Activated T-helper 9 cell treated with anti-CD3 and anti-CD28 coated beads, Interleukin-2, amount 50 U/mL, for 16 hours (primary cell): Measurements from ENCODE around the gene KRT83.
A peak's percentile ranks its signal among the peaks of the same experiment; 100 is the strongest.
"Not testable (repeated sequence)": the region's sequence is repeated elsewhere in the genome, so short reads cannot be mapped to it uniquely, and the experiment has no call there.

Experiments used
- DNase-seq: peaks from one replicate; pipeline ENCODE4 v3.0.0-alpha.2; 2020; ENCODE audit warnings: low read depth

KRT83 gene

GRCh38 chr12:52286857-52287785 lies 34.1 kb downstream of the KRT83 start:
- not testable (repeated sequence) for DNase-seq

DNA sequence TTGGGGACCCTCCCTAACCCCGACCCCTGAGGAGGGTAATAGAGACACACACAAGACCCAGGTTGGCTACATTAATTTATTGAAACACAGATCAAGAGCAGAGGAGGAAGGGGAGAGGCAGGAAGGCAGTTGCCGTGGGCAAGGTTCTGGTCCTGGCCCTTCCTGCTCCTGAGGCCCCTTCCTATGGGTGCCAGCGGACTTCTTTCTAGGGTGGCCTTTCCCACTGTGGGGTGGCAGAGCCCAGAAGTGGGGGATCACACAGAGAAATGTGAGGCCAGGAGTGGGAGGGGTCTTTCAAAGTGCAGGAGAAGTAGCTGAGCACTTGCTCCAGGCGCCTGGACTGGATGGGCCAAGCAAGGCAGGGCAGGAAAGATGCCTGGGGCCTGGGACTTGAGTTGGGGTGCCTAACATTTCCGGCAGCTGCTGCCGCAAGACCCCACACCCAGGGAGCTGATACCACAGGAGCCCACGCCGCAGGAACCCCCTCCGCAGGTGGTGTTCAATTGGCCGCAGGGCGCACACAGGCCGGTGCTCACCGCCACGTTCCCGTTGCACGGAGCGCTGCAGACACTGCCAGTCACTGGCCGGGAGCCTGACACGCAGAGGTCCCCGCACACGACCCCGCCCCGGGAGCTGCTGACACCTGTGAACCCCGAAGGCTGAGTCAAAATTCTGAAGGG lies 35.2 kb downstream of the KRT83 start:
- no peak for DNase-seq

DNA sequence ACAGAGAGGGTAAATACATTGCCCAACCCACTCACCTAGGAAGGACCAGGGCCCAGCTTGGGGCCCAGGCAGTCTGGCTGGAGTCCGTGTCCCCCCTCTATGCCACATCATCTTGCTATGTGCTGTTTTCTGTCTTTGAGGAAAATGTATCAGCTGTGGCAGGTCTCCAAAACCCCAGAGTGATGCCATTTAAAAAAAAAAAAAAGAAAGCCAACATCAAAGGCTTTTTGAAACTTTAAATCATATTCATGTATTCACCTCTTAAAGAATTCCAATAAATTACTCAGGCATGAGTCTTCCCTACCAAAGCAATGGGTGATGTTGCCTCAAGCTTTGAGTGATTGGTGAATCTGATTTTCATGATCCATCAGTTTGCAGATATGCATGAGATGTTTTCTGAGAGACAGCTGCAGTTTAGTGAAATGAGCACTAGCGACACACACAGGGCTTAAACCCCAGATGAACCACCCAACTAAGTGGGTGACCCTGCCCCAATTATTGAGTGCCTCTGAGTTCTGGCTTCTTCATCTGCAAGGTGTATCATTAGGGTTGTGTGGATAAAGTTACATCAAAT lies 35.9 kb downstream of the KRT83 start:
- no peak for DNase-seq

GRCh38 chr12:52284562-52285171 lies 36.5 kb downstream of the KRT83 start:
- DNase-seq, result no peak

GRCh38 chr12:52280796-52281560 lies 40.2 kb downstream of the KRT83 start:
- DNase-seq, result no peak

- DNase-seq, result no peak
These were observed 40.8 kb downstream of the KRT83 start for GRCh38 chr12:52280319-52280795.

DNA sequence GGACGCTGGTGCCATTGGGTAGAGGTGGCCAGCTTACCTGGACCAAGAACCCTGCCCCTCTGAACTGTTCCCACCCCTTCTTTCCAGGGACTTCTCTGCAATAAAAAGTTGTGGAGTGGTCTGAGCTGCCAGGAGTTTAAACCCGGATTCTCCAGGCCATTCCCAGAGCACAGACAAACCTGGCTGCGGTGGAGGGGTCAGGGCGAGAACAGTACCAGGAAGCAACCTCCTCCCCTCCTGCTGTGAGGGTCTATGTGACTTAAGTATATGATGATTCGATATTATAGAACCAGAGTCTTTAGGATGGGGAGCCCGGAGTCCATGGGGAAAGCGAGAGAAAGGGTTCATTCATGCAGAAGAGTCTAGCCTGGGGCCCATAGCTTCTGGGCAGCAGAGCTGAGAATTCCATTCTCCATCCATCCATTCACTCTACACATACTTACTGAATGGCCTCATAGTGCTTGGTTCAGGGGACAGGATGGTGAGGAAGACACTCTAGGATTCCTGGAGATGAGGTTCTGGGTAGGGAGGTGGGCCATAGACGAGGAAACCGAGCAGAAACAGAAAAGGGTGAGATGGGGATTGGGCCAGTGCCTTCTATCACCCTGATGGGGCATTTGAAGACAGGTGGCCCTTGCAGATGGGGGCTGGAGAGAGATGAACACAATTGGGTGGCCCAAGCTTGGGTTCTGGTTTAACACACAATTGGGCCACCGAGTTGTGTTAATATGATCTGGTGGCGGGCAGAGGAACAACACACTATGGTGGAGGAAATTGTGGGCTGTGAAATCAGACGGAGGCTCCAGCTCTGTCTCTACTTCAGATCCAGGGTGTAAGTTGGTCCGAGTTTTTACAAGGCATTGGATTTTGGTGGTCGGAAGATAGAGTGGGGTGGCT lies 41.5 kb downstream of the KRT83 start:
- DNase-seq, result no peak

DNA sequence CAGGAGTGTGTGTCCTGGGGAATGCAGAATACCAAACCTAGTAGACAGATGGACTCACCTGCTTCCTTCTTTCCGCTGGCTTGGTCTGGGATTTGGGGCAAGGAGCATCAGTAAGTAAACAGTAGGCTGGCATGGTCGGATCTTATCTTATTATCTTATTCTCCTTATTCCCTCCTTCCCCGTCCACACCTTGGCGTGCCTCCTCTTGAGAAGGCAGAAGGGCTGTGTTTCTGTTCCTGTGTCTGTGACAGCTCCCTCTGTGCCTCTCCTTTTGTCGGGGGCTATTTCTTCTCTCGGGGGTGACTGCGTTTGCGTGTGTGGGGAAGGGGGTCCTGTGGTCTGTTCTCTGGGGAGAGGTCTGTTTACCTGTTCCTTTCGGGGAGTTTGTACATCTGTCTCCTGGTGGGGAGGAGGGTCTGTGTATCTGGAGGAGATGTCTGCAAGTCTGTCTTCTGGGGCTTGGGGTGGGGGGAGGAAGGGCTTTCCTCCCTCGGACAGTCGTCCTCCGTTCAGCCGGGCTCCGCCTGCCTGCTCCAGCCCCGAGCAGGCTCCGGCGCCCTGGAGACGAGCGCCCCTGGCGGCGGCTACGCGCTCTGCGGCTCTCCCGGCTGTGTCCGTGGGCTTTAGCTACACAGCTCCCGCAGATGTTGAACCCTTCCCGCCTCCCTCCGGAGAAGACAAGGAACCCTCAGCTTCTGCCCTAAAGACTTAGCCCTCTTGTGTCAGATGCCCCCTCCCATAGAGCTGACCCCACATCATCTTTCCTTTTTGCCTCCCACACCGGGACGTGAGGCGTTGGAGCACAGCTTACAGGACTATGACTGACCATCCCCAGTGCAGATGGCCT lies 42.4 kb downstream of the KRT83 start:
- peak; percentile 54 for DNase-seq

DNA sequence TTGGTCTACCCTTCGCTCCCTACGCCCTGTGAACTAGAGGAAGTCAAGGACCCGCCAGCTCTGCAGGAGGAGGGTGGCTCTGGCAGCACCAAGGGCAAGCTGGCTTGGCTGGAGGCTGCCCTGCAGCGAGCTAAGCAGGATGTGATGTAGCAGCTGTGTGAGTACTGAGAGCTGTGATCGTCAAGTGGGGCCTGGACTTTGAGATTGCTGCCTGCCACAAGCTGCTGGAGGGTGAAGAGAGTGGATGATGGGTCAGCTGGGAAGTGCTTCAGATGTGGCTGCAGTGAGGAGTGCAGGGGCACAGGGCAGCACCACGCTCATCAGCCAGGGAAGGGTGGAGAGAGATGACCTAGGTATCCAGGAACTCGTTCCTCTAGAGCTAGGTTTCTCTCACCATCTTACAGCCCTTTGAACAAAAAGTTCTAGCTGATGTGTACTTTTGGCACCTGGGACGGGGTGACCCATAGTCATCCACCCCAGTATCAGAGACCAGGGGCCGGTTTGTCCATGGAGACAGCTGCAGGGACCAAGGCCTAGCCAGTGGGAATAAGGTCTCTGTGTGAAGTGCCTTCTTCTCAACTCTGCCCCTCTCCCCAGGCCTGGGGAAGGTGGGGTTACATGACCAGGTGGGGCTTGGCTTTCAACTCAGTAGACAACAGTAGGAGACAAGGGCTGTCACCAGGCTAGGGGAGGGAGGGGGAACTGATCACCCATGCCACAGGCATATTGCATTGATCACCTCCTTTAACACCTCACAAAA lies 43.5 kb downstream of the KRT83 start:
- DNase-seq, result no peak

- no peak for DNase-seq
These were observed 45.5 kb downstream of the KRT83 start for GRCh38 chr12:52275686-52276085.

GRCh38 chr12:52274521-52275120 lies 46.6 kb downstream of the KRT83 start, which contains the start of gene KRT86:
TSS of gene KRT86 (plus strand) at chr12:52274645. CDS start at chr12:52301917, 27,272 bp downstream.
- DNase-seq, result no peak

GRCh38 chr12:52271158-52271557 lies 50.0 kb downstream of the KRT83 start:
- no peak for DNase-seq

DNA sequence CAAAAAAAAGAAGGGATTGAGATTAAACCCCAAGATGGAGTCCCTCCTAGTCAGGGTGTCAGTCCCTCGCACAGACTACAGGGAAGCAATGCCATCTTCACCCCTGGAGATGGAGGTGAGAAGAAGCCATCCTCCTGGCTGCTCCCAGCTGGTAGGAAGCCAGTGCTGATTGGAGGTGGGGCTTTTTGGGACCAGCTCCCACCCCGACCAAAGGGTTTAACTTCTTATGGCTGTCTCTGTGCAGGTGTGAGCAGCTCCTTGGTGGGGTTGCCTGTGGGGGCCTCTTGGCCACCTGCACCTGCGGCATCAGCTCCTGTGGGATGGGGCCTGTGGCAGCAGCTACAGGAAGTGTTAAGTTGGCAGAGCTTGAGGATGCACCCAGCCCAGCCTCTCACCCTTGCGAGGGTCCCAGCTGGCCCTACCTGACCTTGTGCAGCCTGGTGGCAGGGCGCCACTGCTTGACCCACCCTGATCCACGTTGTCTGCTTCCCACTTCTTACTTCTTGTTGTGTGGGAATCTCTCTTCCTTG lies 50.6 kb downstream of the KRT83 start:
- no peak for DNase-seq

DNA sequence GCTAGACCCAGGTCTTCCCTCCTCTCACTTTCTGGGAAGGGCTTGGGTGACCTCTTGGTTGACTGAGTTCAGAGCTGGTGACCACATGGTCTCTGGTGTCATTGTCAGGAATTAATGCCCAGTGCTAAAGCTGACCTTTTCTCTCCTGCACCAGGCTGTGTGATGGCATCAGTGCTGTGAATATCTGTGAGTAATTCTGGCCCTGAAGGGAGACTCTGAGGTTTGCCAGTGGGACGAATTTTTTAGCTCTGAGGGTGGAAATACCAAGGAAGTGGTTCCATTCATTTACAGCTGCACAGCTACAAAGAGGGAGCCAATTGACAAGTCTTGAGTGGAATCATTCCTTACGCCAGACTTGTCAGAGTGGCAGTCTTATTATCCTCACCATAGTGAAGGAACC lies 53.0 kb downstream of the KRT83 start:
- no peak for DNase-seq

- no peak for DNase-seq
These were observed 53.5 kb downstream of the KRT83 start for GRCh38 chr12:52267699-52268098.

DNA sequence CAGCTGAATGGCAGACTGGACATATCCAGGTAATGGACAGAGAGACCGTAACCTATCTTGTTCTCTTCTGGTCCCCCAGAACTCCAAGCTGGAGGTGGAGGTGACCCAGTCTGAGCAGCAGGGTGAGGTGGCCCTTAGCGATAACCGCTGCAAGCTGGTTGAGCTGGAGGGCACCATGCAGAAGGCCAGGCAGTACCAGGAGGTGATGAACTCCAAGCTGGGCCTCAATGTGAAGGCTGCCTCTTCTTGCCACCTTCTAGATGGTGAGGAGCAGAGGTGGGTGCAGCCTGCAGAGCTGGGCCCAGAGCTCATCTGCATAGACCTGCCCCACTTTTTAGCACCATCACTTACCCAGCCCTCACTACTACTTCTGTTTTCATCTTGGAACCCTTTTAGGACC lies 53.9 kb downstream of the KRT83 start:
- no peak for DNase-seq

GRCh38 chr12:52266514-52266913 lies 54.7 kb downstream of the KRT83 start:
- DNase-seq, result no peak

DNA sequence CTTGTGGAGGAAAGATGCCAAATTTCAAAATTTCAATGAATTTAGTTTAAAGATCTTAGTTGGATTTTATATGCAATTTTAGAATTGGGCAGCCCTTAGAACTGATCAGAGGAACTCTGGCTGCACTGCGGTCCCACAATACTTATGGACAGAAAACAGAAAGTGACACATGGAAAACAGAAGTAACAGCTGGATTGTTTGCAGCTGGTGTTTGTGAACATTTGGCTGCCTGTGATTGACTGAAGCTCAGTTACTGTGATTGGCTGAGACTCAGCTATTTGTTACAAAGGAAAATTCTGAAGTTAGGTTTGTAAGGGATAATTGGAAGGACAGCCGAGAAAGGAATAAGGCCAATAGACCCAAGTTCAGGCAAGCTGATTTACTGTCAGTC lies 56.8 kb downstream of the KRT83 start:
- DNase-seq, result no peak
